Trophoblast cell (in vitro differentiated cells and primary cell): ENCODE data around the gene ELOVL5.

Experiments
- DNase-seq, 2 donors: peaks; one replicate each; pipeline ENCODE4 v3.0.0-alpha.2; 2016
- H2AFZ ChIP-seq: 2 replicates; pipeline ENCODE4 v1.6.1; 2013; ENCODE audit warnings: low read length, moderate library complexity, mild to moderate bottlenecking; ENCODE audit not compliant: insufficient read depth, poor library complexity
- H2AK5ac ChIP-seq: 2 replicates; pipeline ENCODE4 v1.6.1; 2013; ENCODE audit warnings: mild to moderate bottlenecking, low read length
- H2BK120ac ChIP-seq: 2 replicates; pipeline ENCODE4 v1.6.1; 2013; ENCODE audit warnings: low read length, mild to moderate bottlenecking, moderate library complexity; ENCODE audit not compliant: insufficient read depth, poor library complexity
- H2BK12ac ChIP-seq: 2 replicates; pipeline ENCODE4 v1.6.1; 2013; ENCODE audit warnings: mild to moderate bottlenecking, low read length, moderate library complexity
- H2BK5ac ChIP-seq: 2 replicates; pipeline ENCODE4 v1.6.1; 2013; ENCODE audit warnings: low read length, low read depth, moderate library complexity, mild to moderate bottlenecking; ENCODE audit not compliant: poor library complexity
- H3K14ac ChIP-seq: 2 replicates; pipeline ENCODE4 v1.6.1; 2013; ENCODE audit warnings: mild to moderate bottlenecking, low read length
- H3K18ac ChIP-seq: 2 replicates; pipeline ENCODE4 v1.6.1; 2013; ENCODE audit warnings: mild to moderate bottlenecking, low read length
- H3K23ac ChIP-seq: 2 replicates; pipeline ENCODE4 v1.6.1; 2013; ENCODE audit warnings: low read length
- H3K27ac ChIP-seq: 2 replicates; pipeline ENCODE4 v1.5.1; 2013; ENCODE audit warnings: low read depth, mild to moderate bottlenecking, inconsistent platforms, low read length, moderate library complexity
- H3K27me3 ChIP-seq: 2 replicates; pipeline ENCODE4 v1.6.1; 2013; ENCODE audit warnings: inconsistent platforms, mild to moderate bottlenecking, low read length, moderate library complexity; ENCODE audit not compliant: insufficient read depth
- H3K36me3 ChIP-seq, 2 experiments: 1 replicate in 1 of 2; 2 replicates in 1 of 2; pipeline ENCODE4 v1.6.1; 2013; ENCODE audit warnings: low read length in 2 of 2, mild to moderate bottlenecking in 2 of 2, moderate library complexity in 1 of 2; ENCODE audit not compliant: insufficient read depth in 2 of 2, control insufficient read depth in 1 of 2
- H3K4ac ChIP-seq: 2 replicates; pipeline ENCODE4 v1.6.1; 2013; ENCODE audit warnings: low read depth, mild to moderate bottlenecking, low read length, moderate library complexity
- H3K4me1 ChIP-seq, 2 experiments: 1 replicate in 1 of 2; 2 replicates in 1 of 2; pipeline ENCODE4 v1.6.1; 2013; ENCODE audit warnings: low read length in 2 of 2, mild to moderate bottlenecking in 2 of 2, moderate library complexity in 1 of 2; ENCODE audit not compliant: insufficient read depth in 2 of 2, control insufficient read depth in 1 of 2
- H3K4me2 ChIP-seq: 2 replicates; pipeline ENCODE4 v1.6.1; 2013; ENCODE audit warnings: inconsistent platforms, mild to moderate bottlenecking, low read length, moderate library complexity
- H3K4me3 ChIP-seq: 2 replicates; pipeline ENCODE4 v1.5.1; 2013; ENCODE audit warnings: mild to moderate bottlenecking, low read depth, low read length, inconsistent platforms
- H3K79me1 ChIP-seq: one replicate; pipeline ENCODE4 v1.6.1; 2013; ENCODE audit warnings: low read length
- H3K79me2 ChIP-seq: 2 replicates; pipeline ENCODE4 v1.6.1; 2013; ENCODE audit warnings: low read length, mild to moderate bottlenecking; ENCODE audit not compliant: control insufficient read depth, insufficient read depth, poor library complexity
- H3K9ac ChIP-seq: 2 replicates; pipeline ENCODE4 v1.6.1; 2013; ENCODE audit warnings: mild to moderate bottlenecking, low read length
- H3K9me3 ChIP-seq: 2 replicates; pipeline ENCODE4 v1.6.1; 2013; ENCODE audit warnings: low read depth, mild to moderate bottlenecking, control low read depth, inconsistent platforms, low read length; ENCODE audit not compliant: insufficient read depth
- H4K12ac ChIP-seq: 2 replicates; pipeline ENCODE4 v1.6.1; 2013; ENCODE audit warnings: low read depth, mild to moderate bottlenecking, low read length, moderate library complexity
- H4K8ac ChIP-seq: 2 replicates; pipeline ENCODE4 v1.6.1; 2013; ENCODE audit warnings: low read depth, mild to moderate bottlenecking, low read length, moderate library complexity
- H4K91ac ChIP-seq: one replicate; pipeline ENCODE4 v1.6.1; 2013; ENCODE audit warnings: low read depth, mild to moderate bottlenecking, low read length, moderate library complexity
- WGBS: extraction: QIAGEN DNeasy Blood & Tissue Kit; methylation state at CpG from one replicate; pipeline ENCODE4 v1.1.7; 2013; ENCODE audit warnings: missing lambda C conversion rate; ENCODE audit not compliant: insufficient read length, insufficient coverage; ENCODE audit errors: extremely low coverage; 5-methylcytosine and 5-hydroxymethylcytosine counted together

The ELOVL5 gene

GRCh38 chr6:53378208-53378607 is 29.5 kb upstream of the ELOVL5 start:
- no peak overlapping the region for H3K4ac ChIP-seq
- H4K8ac ChIP-seq: no peak overlapping the region
- no peak overlapping the region for H2AFZ ChIP-seq
- H3K4me1 ChIP-seq: no peaks in the 10 kb centered on the region
- H3K4me2 ChIP-seq: no peak overlapping the region
- H2BK12ac ChIP-seq: no peak overlapping the region
- H2BK120ac ChIP-seq: no peak overlapping the region
- H3K9me3 ChIP-seq: no peaks in the 10 kb centered on the region
- no peak for DNase-seq
- H3K27me3 ChIP-seq: no peaks in the 10 kb centered on the region
- no peak overlapping the region for H2AK5ac ChIP-seq
- H3K14ac ChIP-seq: no peak overlapping the region
- H2BK5ac ChIP-seq: no peak overlapping the region
- WGBS: no CpG with 5 or more reads among the region's 7 CpGs
- H3K27ac ChIP-seq: no peak overlapping the region
- H4K91ac ChIP-seq: no peak overlapping the region
- no peak overlapping the region for H4K12ac ChIP-seq
- no peaks in the 10 kb centered on the region for H3K79me1 ChIP-seq
- no peak overlapping the region for H3K9ac ChIP-seq
- no peaks in the 10 kb centered on the region for H3K79me2 ChIP-seq
- no peak overlapping the region for H3K23ac ChIP-seq
- no peak overlapping the region for H3K18ac ChIP-seq
- no peak overlapping the region for H3K4me3 ChIP-seq
- no peaks in the 10 kb centered on the region for H3K36me3 ChIP-seq

GRCh38 chr6:53377793-53378192 is 29.0 kb upstream of the ELOVL5 start:
- DNase-seq: no peak
- H3K9ac ChIP-seq: no peak overlapping the region
- no peak overlapping the region for H2AFZ ChIP-seq
- H3K4me1 ChIP-seq: no peaks in the 10 kb centered on the region
- H3K14ac ChIP-seq: no peak overlapping the region
- H3K23ac ChIP-seq: no peak overlapping the region
- no CpG with 5 or more reads among the region's 3 CpGs for WGBS
- no peaks in the 10 kb centered on the region for H3K79me1 ChIP-seq
- H2BK12ac ChIP-seq: no peak overlapping the region
- H3K4me2 ChIP-seq: no peak overlapping the region
- H4K8ac ChIP-seq: peak overlapping the region; percentile 10
- H4K12ac ChIP-seq: no peak overlapping the region
- H3K36me3 ChIP-seq: no peaks in the 10 kb centered on the region
- no peak overlapping the region for H3K4me3 ChIP-seq
- H3K27ac ChIP-seq: no peak overlapping the region
- H3K27me3 ChIP-seq: no peaks in the 10 kb centered on the region
- no peak overlapping the region for H4K91ac ChIP-seq
- no peaks in the 10 kb centered on the region for H3K9me3 ChIP-seq
- no peaks in the 10 kb centered on the region for H3K79me2 ChIP-seq
- H2BK120ac ChIP-seq: no peak overlapping the region
- H3K4ac ChIP-seq: no peak overlapping the region
- H2AK5ac ChIP-seq: no peak overlapping the region
- no peak overlapping the region for H3K18ac ChIP-seq
- no peak overlapping the region for H2BK5ac ChIP-seq

- Histone ChIP-seq H4K91ac (no peak overlapping the region), H3K79me2 (no peaks in the 10 kb centered on the region), H2AFZ (no peak overlapping the region), H3K9me3 (no peaks in the 10 kb centered on the region), H3K27me3 (no peaks in the 10 kb centered on the region), H3K23ac (no peak overlapping the region), H4K12ac (no peak overlapping the region), H3K9ac (no peak overlapping the region), H3K4me1 (no peaks in the 10 kb centered on the region), H2AK5ac (no peak overlapping the region), H4K8ac (no peak overlapping the region), H2BK5ac (no peak overlapping the region), H3K79me1 (no peaks in the 10 kb centered on the region), H3K4ac (no peak overlapping the region), H2BK12ac (no peak overlapping the region), H2BK120ac (no peak overlapping the region), H3K4me3 (no peak overlapping the region), H3K36me3 (no peaks in the 10 kb centered on the region), H3K27ac (no peak overlapping the region), H3K18ac (no peak overlapping the region), H3K4me2 (no peak overlapping the region), H3K14ac (no peak overlapping the region)
- DNase-seq: no peak
- no CpG with 5 or more reads among the region's 1 CpG for WGBS
These were observed 28.5 kb upstream of the ELOVL5 start for GRCh38 chr6:53377289-53377688.

GRCh38 chr6:53376661-53377226 is 28.0 kb upstream of the ELOVL5 start:
- no peak overlapping the region for H2AFZ ChIP-seq
- no peak overlapping the region for H2BK120ac ChIP-seq
- no peaks in the 10 kb centered on the region for H3K9me3 ChIP-seq
- H4K8ac ChIP-seq: no peak overlapping the region
- H3K4me3 ChIP-seq: no peak overlapping the region
- no CpG with 5 or more reads among the region's 5 CpGs for WGBS
- H3K18ac ChIP-seq: no peak overlapping the region
- H2AK5ac ChIP-seq: no peak overlapping the region
- no peaks in the 10 kb centered on the region for H3K79me2 ChIP-seq
- no peak overlapping the region for H3K4me2 ChIP-seq
- H3K27ac ChIP-seq: no peak overlapping the region
- H3K14ac ChIP-seq: no peak overlapping the region
- no peak for DNase-seq
- no peaks in the 10 kb centered on the region for H3K27me3 ChIP-seq
- no peak overlapping the region for H3K9ac ChIP-seq
- no peaks in the 10 kb centered on the region for H3K4me1 ChIP-seq
- H2BK5ac ChIP-seq: no peak overlapping the region
- no peak overlapping the region for H3K23ac ChIP-seq
- no peaks in the 10 kb centered on the region for H3K36me3 ChIP-seq
- H4K91ac ChIP-seq: no peak overlapping the region
- H3K4ac ChIP-seq: no peak overlapping the region
- H3K79me1 ChIP-seq: no peaks in the 10 kb centered on the region
- H4K12ac ChIP-seq: no peak overlapping the region
- no peak overlapping the region for H2BK12ac ChIP-seq
